Esophagus squamous epithelium (tissue), 5 donors: ENCODE results near the gene CPNE5. TPM values are rescaled to one million over a fixed set of nuclear protein-coding genes. Genes with fewer than 3 reads are reported as not detected.

ENCODE experiments used
- DNase-seq: peaks from one replicate; lab custom pipeline; 2025; lab: John Stamatoyannopoulos, UW
- H3K27ac ChIP-seq, 4 donors: fragments of 200-600 bp; sonication (generic); one replicate each; pipeline ENCODE4 v1.5.1; 2016 to 2019; ENCODE audit warnings: mild to moderate bottlenecking in 1 of 4
- H3K27me3 ChIP-seq, 4 donors: fragments of 200-600 bp; sonication (generic); 1 replicate in 3 of 4; 2 replicates in 1 of 4; pipeline versions ENCODE4 v1.5.1 to v1.6.0; 2017 to 2021; ENCODE audit warnings: antibody characterized with exemption in 1 of 4
- H3K36me3 ChIP-seq, 3 donors: fragments of 200-600 bp; sonication (generic); one replicate each; pipeline ENCODE4 v1.5.1; 2016 to 2019
- H3K4me1 ChIP-seq, 3 donors: fragments of 200-600 bp; sonication (generic); one replicate each; pipeline ENCODE4 v1.5.1; 2017 to 2019
- H3K4me3 ChIP-seq, 4 donors: fragments of 200-600 bp; sonication (generic); 1 replicate in 3 of 4; 2 replicates in 1 of 4; pipeline ENCODE4 v1.5.1; 2016 to 2019; ENCODE audit warnings: mild to moderate bottlenecking in 2 of 4, moderate library complexity in 1 of 4
- H3K9me3 ChIP-seq, 3 donors: fragments of 200-600 bp; sonication (generic); one replicate each; pipeline ENCODE4 v1.5.1; 2016 to 2019
- POLR2A ChIP-seq, 4 donors: fragments of 450-650 bp; IDR thresholded peaks; one replicate each; pipeline ENCODE4 v1.6.1; 2017; ENCODE audit warnings: antibody characterized with exemption in 4 of 4, mild to moderate bottlenecking in 4 of 4, moderate library complexity in 3 of 4
- WGBS, 2 donors: methylation state at CpG; one replicate each; pipeline ENCODE4 v1.1.5; 2018; 5-methylcytosine and 5-hydroxymethylcytosine counted together
- intact Hi-C: fragments of 100-400 bp; cut with DNase I; formaldehyde crosslinking; loops from one replicate; pipeline ENCODE4 v1.15.0; 2022
- total RNA-seq, 4 donors: library from RNA; depleted of rRNA; stranded (reverse); fragments of >200 nt; gene quantifications; one replicate each; pipeline ENCODE4 v1.1.0, GENCODE V29; 2016
- TF ChIP-seq, protein P1 (sequence below), 6 experiments: fragments of 450-650 bp in 4 of 6; fragments of 200-600 bp in 2 of 6; sonication (generic) in 2 of 6; IDR thresholded peaks; one replicate each; pipeline ENCODE4 v1.5.1; 2016 to 2019; ENCODE audit warnings: antibody characterized with exemption in 6 of 6, mild to moderate bottlenecking in 4 of 6, moderate library complexity in 4 of 6
- donor health status: DM: yes; HTN: yes; CAD: no.

The CPNE5 gene
- total RNA-seq, 4 donors from 2014 or later: 1.2 to 2.5 (median 1.5) TPM

GRCh38 chr6:36717231-36717825, 121.9 kb downstream of the CPNE5 start:
- Histone ChIP-seq H3K9me3 (no peaks in the 10 kb centered on the region), H3K36me3 (no peaks in the 10 kb centered on the region), H3K27ac (peak overlapping the region in 3 of 4 donors; percentile 54 to 69 (median 64)), H3K27me3 (no peaks in the 10 kb centered on the region), H3K4me1 (peaks cover 10 to 45% (median 11%) of the 10 kb centered on the region in 3 donors), H3K4me3 (no peak overlapping the region)
- WGBS, 2 donors: 61 to 70% methylated on average over 8 to 10 of the region's 13 CpGs
- intact Hi-C loops: no loop called here
- TF ChIP-seq, protein P1, sequence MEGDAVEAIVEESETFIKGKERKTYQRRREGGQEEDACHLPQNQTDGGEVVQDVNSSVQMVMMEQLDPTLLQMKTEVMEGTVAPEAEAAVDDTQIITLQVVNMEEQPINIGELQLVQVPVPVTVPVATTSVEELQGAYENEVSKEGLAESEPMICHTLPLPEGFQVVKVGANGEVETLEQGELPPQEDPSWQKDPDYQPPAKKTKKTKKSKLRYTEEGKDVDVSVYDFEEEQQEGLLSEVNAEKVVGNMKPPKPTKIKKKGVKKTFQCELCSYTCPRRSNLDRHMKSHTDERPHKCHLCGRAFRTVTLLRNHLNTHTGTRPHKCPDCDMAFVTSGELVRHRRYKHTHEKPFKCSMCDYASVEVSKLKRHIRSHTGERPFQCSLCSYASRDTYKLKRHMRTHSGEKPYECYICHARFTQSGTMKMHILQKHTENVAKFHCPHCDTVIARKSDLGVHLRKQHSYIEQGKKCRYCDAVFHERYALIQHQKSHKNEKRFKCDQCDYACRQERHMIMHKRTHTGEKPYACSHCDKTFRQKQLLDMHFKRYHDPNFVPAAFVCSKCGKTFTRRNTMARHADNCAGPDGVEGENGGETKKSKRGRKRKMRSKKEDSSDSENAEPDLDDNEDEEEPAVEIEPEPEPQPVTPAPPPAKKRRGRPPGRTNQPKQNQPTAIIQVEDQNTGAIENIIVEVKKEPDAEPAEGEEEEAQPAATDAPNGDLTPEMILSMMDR (IDR thresholded peaks at IDR 0.05): no peak
- no peak for TF ChIP-seq POLR2A (IDR thresholded peaks at IDR 0.05)
- DNase-seq: no peak

- no peaks in the 10 kb centered on the region for H3K36me3 ChIP-seq
- intact Hi-C loops: no loop called here
- no peak overlapping the region for H3K4me3 ChIP-seq
- DNase-seq: no peak
- H3K4me1 ChIP-seq: peaks cover 10 to 38% (median 11%) of the 10 kb centered on the region in 3 donors
- H3K27me3 ChIP-seq: no peaks in the 10 kb centered on the region
- H3K27ac ChIP-seq: peak overlapping the region in 3 of 4 donors; percentile 54 to 69 (median 69)
- TF ChIP-seq, protein P1 (IDR thresholded peaks at IDR 0.05): no peak
- TF ChIP-seq POLR2A (IDR thresholded peaks at IDR 0.05): no peak
- WGBS, 2 donors: 29 to 55% methylated on average over 4 to 6 of the region's 8 CpGs
- H3K9me3 ChIP-seq: no peaks in the 10 kb centered on the region
Measured at GRCh38 chr6:36716476-36717093, 122.7 kb downstream of the CPNE5 start.

DNA sequence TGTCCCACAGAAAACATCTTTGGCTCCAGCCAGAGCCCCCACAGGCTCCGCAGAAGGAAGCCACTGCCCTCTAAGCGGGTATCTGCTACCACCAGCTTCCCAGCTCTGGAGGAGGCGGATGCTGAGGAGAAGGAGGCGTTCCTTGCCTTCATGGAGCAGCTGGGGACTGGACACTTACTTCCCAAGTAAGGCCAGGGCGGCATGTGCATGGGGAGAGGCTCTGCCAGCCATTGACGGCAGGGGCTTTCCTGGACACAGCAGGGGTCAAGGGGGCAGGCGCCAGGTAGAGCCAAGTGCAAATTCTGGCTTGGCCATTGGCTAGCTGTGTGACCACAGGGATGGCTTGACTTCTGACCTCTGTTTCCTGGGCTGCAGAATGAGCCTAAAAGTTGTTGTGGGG, 123.8 kb downstream of the CPNE5 start:
- Histone ChIP-seq H3K4me3 (no peak overlapping the region), H3K4me1 (peaks cover 10 to 33% (median 11%) of the 10 kb centered on the region in 3 donors), H3K36me3 (no peaks in the 10 kb centered on the region), H3K27ac (peak overlapping the region in 3 of 4 donors; percentile 54 to 69 (median 69)), H3K9me3 (no peaks in the 10 kb centered on the region), H3K27me3 (no peaks in the 10 kb centered on the region)
- DNase-seq: no peak
- TF ChIP-seq POLR2A (IDR thresholded peaks at IDR 0.05): no peak
- TF ChIP-seq, protein P1 (IDR thresholded peaks at IDR 0.05): no peak
- WGBS, 2 donors: 74 to 100% methylated on average over 1 to 3 of the region's 7 CpGs
- intact Hi-C loops: no loop called here

GRCh38 chr6:36714511-36714910, 124.7 kb downstream of the CPNE5 start:
- H3K27me3 ChIP-seq: no peaks in the 10 kb centered on the region
- H3K36me3 ChIP-seq: no peaks in the 10 kb centered on the region
- H3K4me3 ChIP-seq: no peak overlapping the region
- TF ChIP-seq POLR2A (IDR thresholded peaks at IDR 0.05): no peak
- TF ChIP-seq, protein P1 (IDR thresholded peaks at IDR 0.05): no peak
- peaks cover 10 to 30% (median 11%) of the 10 kb centered on the region in 3 donors for H3K4me1 ChIP-seq
- no peaks in the 10 kb centered on the region for H3K9me3 ChIP-seq
- WGBS, 2 donors: 81 to 88% methylated on average over 6 to 9 of the region's 10 CpGs
- no peak overlapping the region for H3K27ac ChIP-seq
- intact Hi-C loops: no loop called here
- DNase-seq: no peak

DNA sequence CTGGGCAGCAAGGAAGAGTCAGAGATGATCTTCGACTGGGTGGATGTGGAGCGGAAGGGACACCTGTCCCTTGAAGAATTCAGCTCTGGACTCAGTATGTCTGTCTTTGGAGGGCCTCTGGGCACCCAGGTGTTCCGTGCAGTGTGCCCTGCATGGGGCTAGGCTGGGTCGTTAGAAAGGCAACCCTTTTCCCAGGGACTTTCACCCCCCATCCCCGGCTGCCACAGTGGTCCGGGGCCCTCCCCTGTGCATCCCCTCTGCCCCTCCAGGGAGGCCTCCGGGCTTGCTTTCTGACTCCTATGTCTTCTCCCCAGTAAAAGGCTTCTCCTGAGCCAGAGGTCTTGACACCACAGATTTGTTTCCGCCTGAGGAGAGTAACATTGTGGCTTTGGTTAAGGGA, 125.4 kb downstream of the CPNE5 start:
- H3K9me3 ChIP-seq: no peaks in the 10 kb centered on the region
- intact Hi-C loops: no loop called here
- 90% methylated on average over 8 of the region's 8 CpGs; no CpG with 5 or more reads in 1 of the 2 donors for WGBS, 2 donors
- DNase-seq: no peak
- no peaks in the 10 kb centered on the region for H3K27me3 ChIP-seq
- no peak for TF ChIP-seq POLR2A (IDR thresholded peaks at IDR 0.05)
- TF ChIP-seq, protein P1 (IDR thresholded peaks at IDR 0.05): no peak
- H3K27ac ChIP-seq: no peak overlapping the region
- no peaks in the 10 kb centered on the region for H3K36me3 ChIP-seq
- H3K4me3 ChIP-seq: no peak overlapping the region
- peaks cover 10 to 30% (median 11%) of the 10 kb centered on the region in 3 donors for H3K4me1 ChIP-seq
